Astrocyte of the spinal cord (primary cell): ENCODE results near the gene HOXD1.

Experiments
- DNase-seq: peaks from one replicate; pipeline ENCODE4 v3.0.0; 2011; ENCODE audit warnings: low read depth, low spot score
- H3K4me3 ChIP-seq: 2 replicates; pipeline ENCODE4 v1.5.1; 2011; ENCODE audit warnings: low read depth, mild to moderate bottlenecking, low read length, moderate library complexity
- CTCF ChIP-seq: IDR thresholded peaks from 2 replicates; pipeline ENCODE4 v1.5.1; 2012; ENCODE audit warnings: low read depth, mild to moderate bottlenecking, low read length, inconsistent platforms
- in situ Hi-C: cut with HindIII; loops from 2 replicates; pipeline ENCODE4 v1.10.0; 2017; ENCODE audit warnings: low sequenced_read_pairs

The HOXD1 gene

GRCh38 chr2:176172895-176173566, 15.4 kb upstream of the HOXD1 start:
- in situ Hi-C loops: no loop called here
- no peak for TF ChIP-seq CTCF
- DNase-seq: no peak
- no peak overlapping the region for H3K4me3 ChIP-seq

GRCh38 chr2:176173567-176174381, 14.7 kb upstream of the HOXD1 start:
- DNase-seq: no peak
- no peak overlapping the region for H3K4me3 ChIP-seq
- no peak for TF ChIP-seq CTCF
- in situ Hi-C loops: no loop called here

GRCh38 chr2:176174382-176174823, 14.1 kb upstream of the HOXD1 start:
- TF ChIP-seq CTCF: no peak
- H3K4me3 ChIP-seq: peak overlapping the region; percentile 13
- in situ Hi-C loops: no loop called here
- no peak for DNase-seq

GRCh38 chr2:176174824-176175708, 13.4 kb upstream of the HOXD1 start:
- in situ Hi-C loops: no loop called here
- no peak for TF ChIP-seq CTCF
- peak overlapping the region; percentile 13 for H3K4me3 ChIP-seq
- no peak for DNase-seq

- H3K4me3 ChIP-seq: no peak overlapping the region
- in situ Hi-C loops: no loop called here
- DNase-seq: no peak
- no peak for TF ChIP-seq CTCF
Measured at GRCh38 chr2:176175709-176176607, 12.5 kb upstream of the HOXD1 start.
